K562 (cell line): ENCODE results near the gene TIMM23. TPM values are rescaled to one million over a fixed set of nuclear protein-coding genes. Genes with fewer than 3 reads are reported as not detected.
A peak's percentile ranks its signal among the peaks of the same experiment; 100 is the strongest.

Experiments used
- CEBPB ChIP-seq: fragments of 450-650 bp; IDR thresholded peaks from 2 replicates; pipeline ENCODE4 v1.6.1; 2016; ENCODE audit warnings: missing genetic modification characterization, missing compliant biosample characterization
- CREB1 ChIP-seq, 2 experiments: sonication (generic) in 1 of 2; formaldehyde crosslinking in 1 of 2; IDR thresholded peaks; 2 replicates each; pipeline versions ENCODE4 v1.6.1 to v1.8.0; 2012 to 2022; ENCODE audit warnings: inconsistent platforms in 1 of 2, mild to moderate bottlenecking in 1 of 2, missing genetic modification reagents in 1 of 2, moderate library complexity in 1 of 2
- ILK ChIP-seq: fragments of 450-650 bp; IDR thresholded peaks from 2 replicates; pipeline ENCODE4 v1.6.1; 2016; ENCODE audit warnings: missing genetic modification characterization, low read depth, mild to moderate bottlenecking, missing compliant biosample characterization, moderate library complexity, borderline replicate concordance
- NONO ChIP-seq, 2 experiments: fragments of 200-400 bp in 1 of 2; fragments of 450-650 bp in 1 of 2; formaldehyde crosslinking in 1 of 2; IDR thresholded peaks; 2 replicates each; pipeline ENCODE4 v1.6.1; 2017; ENCODE audit warnings: low read depth in 2 of 2, mild to moderate bottlenecking in 2 of 2, moderate library complexity in 2 of 2, low read length in 1 of 2
- PHB2 ChIP-seq: fragments of 450-650 bp; IDR thresholded peaks from 2 replicates; pipeline ENCODE4 v1.6.1; 2017; ENCODE audit warnings: low read depth
- PTBP1 ChIP-seq: fragments of 200-400 bp; formaldehyde crosslinking; IDR thresholded peaks from 2 replicates; pipeline ENCODE4 v1.6.1; 2017; ENCODE audit warnings: low read depth, low read length
- SMARCC2 ChIP-seq: fragments of 450-650 bp; IDR thresholded peaks from 2 replicates; pipeline ENCODE4 v1.6.1; 2017; ENCODE audit warnings: antibody characterized with exemption, moderate library complexity, mild to moderate bottlenecking, low read depth
- SMC3 ChIP-seq: conservative IDR thresholded peaks from 2 replicates; pipeline ENCODE4 v1.6.1; 2011; ENCODE audit warnings: low read depth, low read length, improper control_type of control experiment; ENCODE audit not compliant: insufficient read depth
- TAF1 ChIP-seq: IDR thresholded peaks from 2 replicates; pipeline ENCODE4 v1.6.1; 2011; ENCODE audit warnings: mild to moderate bottlenecking, low read length, moderate library complexity; ENCODE audit not compliant: insufficient read depth, control insufficient read depth, severe bottlenecking; ENCODE audit errors: extremely low read depth
- ZC3H4 ChIP-seq: sonication (generic); formaldehyde crosslinking; IDR thresholded peaks from 2 replicates; pipeline ENCODE4 v1.9.0; 2021; ENCODE audit warnings: missing genetic modification reagents, borderline replicate concordance
- ZNF23 ChIP-seq: fragments of 250-450 bp; sonication (Bioruptor Pico); IDR thresholded peaks from 2 replicates; pipeline ENCODE4 v1.4.0; 2020; ENCODE audit warnings: mild to moderate bottlenecking
- ZNF583 ChIP-seq: fragments of 250-450 bp; sonication (Bioruptor Pico); IDR thresholded peaks from 2 replicates; pipeline ENCODE4 v1.4.0; 2020
- polyA plus RNA-seq, 8 experiments: library from polyadenylated mRNA; depleted of rRNA in 4 of 8; stranded (reverse) in 5 of 8; unstranded in 3 of 8; fragments of >200 nt; fragmentation: Nextera tagmentation in 2 of 8; fragmentation: Illumina TruSeq in 1 of 8; extraction: Ambion mirVana in 2 of 8; extraction: Trizol in 1 of 8; gene quantifications; 2 replicates each; pipeline versions ENCODE4 v1.2.1 to v1.2.3, GENCODE V29; 2011 to 2014; ENCODE audit warnings: inconsistent platforms in 1 of 8, missing spikeins in 1 of 8
- total RNA-seq, 7 experiments: library from RNA; depleted of rRNA in 6 of 7; stranded (reverse); fragments of >200 nt in 6 of 7; fragmentation: Illumina TruSeq in 2 of 7; extraction: Trizol in 2 of 7; gene quantifications; 2 replicates each; pipeline versions ENCODE4 v1.2.1 to v1.2.3, GENCODE V29; 2011 to 2021; ENCODE audit warnings: low replicate concordance in 1 of 7
- TF ChIP-seq, protein P1 (sequence below): sonication (generic); formaldehyde crosslinking; IDR thresholded peaks from 2 replicates; pipeline ENCODE4 v1.8.1; 2023; ENCODE audit warnings: mild to moderate bottlenecking, missing genetic modification reagents
- TF ChIP-seq, protein P2 (sequence below): fragments of 250-450 bp; sonication (Bioruptor Pico); IDR thresholded peaks from 2 replicates; pipeline ENCODE4 v1.4.0; 2020
- TF ChIP-seq, protein P3 (sequence below), 2 experiments: IDR thresholded peaks in 1 of 2; conservative IDR thresholded peaks in 1 of 2; 2 replicates each; pipeline ENCODE4 v1.6.1; 2016; ENCODE audit warnings: low read depth in 2 of 2, mild to moderate bottlenecking in 1 of 2, missing compliant biosample characterization in 1 of 2, missing genetic modification characterization in 1 of 2, moderate library complexity in 1 of 2
- TF ChIP-seq, protein P4 (sequence below): fragments of 250-450 bp; sonication (Bioruptor Pico); IDR thresholded peaks from 2 replicates; pipeline ENCODE4 v1.4.0; 2020; ENCODE audit warnings: mild to moderate bottlenecking, moderate library complexity

TIMM23 gene
- total and polyA plus RNA-seq, 9 of the 15 experiments (the other 6 are each of a cell fraction or from before 2014, with no cell fraction given), result 148 to 280 (median 183) TPM

DNA sequence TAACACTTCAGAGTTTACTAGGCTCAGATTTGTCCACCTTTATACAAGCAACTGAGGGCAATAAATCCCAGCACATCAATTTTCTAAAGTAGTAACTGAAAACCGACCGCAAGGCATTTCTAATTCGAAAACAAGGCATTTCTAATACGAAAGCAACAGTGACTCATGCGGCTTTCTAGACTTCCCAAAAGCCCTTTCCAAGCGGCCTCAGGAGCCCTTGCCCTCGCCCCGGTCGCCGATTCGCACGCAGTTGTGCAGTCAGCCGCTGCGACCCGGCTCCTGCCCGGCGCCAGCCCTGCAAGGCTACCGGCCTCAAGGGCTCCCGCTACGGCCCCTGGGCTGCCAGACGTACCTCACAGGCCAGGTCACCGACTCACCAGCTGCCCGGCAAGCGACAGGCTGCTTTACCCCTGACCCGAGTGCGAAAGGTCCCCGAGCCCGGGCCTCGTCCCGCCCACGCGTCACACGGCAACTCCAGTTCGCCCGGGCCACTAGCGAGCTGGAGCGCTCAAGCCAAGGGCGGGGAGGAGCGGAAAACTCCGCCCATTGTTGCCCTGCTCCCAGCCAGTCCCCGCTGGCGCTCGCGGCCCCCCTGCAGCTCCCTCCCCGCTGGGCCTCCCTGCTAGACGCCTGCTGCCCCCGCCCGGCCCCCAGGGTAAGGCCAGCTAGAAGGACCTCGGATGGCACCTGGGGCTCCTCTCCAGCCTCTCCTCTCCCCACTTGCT, 50.9 kb downstream of the TIMM23 start (continued):
- TF ChIP-seq, protein P1, sequence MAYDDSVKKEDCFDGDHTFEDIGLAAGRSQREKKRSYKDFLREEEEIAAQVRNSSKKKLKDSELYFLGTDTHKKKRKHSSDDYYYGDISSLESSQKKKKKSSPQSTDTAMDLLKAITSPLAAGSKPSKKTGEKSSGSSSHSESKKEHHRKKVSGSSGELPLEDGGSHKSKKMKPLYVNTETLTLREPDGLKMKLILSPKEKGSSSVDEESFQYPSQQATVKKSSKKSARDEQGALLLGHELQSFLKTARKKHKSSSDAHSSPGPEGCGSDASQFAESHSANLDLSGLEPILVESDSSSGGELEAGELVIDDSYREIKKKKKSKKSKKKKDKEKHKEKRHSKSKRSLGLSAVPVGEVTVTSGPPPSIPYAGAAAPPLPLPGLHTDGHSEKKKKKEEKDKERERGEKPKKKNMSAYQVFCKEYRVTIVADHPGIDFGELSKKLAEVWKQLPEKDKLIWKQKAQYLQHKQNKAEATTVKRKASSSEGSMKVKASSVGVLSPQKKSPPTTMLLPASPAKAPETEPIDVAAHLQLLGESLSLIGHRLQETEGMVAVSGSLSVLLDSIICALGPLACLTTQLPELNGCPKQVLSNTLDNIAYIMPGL, result peak; percentile 70; the same call in 1 of the 2 replicates
- TF ChIP-seq ILK (tag) (no peak), SMC3 (0 out of 2 replicates have a peak, but pooled peaks have one; percentile 32), ZC3H4 (CRISPR knock-in tag) (no peak; the same call in 1 of the 2 replicates), PHB2 (no peak), NONO (IDR thresholded peaks at IDR 0.05; ENCODE audit: low read depth in 2 of 2, low read length in 1 of 2) (peak in 1 of 2 experiments; percentile 75; a peak in 1 of 4 replicates), SMARCC2 (no peak; the same call in 1 of the 2 replicates), ZNF23 (no peak; the same call in 1 of the 2 replicates), TAF1 (peak; percentile 50), CREB1 (IDR thresholded peaks at IDR 0.05) (peak; percentile 85; the same call in 1 of the 2 replicates), CREB1 (CRISPR knock-in tag; IDR thresholded peaks at IDR 0.05) (peak; percentile 81), ZNF583 (CRISPR knock-in tag) (no peak), CEBPB (tag) (no peak), PTBP1 (no peak)
- TF ChIP-seq, protein P2, sequence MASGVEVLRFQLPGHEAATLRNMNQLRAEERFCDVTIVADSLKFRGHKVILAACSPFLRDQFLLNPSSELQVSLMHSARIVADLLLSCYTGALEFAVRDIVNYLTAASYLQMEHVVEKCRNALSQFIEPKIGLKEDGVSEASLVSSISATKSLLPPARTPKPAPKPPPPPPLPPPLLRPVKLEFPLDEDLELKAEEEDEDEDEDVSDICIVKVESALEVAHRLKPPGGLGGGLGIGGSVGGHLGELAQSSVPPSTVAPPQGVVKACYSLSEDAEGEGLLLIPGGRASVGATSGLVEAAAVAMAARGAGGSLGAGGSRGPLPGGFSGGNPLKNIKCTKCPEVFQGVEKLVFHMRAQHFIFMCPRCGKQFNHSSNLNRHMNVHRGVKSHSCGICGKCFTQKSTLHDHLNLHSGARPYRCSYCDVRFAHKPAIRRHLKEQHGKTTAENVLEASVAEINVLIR (CRISPR knock-in tag), result no peak
- TF ChIP-seq, protein P3, sequence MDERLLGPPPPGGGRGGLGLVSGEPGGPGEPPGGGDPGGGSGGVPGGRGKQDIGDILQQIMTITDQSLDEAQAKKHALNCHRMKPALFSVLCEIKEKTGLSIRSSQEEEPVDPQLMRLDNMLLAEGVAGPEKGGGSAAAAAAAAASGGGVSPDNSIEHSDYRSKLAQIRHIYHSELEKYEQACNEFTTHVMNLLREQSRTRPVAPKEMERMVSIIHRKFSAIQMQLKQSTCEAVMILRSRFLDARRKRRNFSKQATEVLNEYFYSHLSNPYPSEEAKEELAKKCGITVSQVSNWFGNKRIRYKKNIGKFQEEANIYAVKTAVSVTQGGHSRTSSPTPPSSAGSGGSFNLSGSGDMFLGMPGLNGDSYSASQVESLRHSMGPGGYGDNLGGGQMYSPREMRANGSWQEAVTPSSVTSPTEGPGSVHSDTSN (CRISPR knock-in tag; IDR thresholded peaks at IDR 0.05; ENCODE audit: low read depth), result no peak
- TF ChIP-seq, protein P3 (tag; conservative IDR thresholded peaks at IDR 0.05; ENCODE audit: low read depth), result no peak
- TF ChIP-seq, protein P4, sequence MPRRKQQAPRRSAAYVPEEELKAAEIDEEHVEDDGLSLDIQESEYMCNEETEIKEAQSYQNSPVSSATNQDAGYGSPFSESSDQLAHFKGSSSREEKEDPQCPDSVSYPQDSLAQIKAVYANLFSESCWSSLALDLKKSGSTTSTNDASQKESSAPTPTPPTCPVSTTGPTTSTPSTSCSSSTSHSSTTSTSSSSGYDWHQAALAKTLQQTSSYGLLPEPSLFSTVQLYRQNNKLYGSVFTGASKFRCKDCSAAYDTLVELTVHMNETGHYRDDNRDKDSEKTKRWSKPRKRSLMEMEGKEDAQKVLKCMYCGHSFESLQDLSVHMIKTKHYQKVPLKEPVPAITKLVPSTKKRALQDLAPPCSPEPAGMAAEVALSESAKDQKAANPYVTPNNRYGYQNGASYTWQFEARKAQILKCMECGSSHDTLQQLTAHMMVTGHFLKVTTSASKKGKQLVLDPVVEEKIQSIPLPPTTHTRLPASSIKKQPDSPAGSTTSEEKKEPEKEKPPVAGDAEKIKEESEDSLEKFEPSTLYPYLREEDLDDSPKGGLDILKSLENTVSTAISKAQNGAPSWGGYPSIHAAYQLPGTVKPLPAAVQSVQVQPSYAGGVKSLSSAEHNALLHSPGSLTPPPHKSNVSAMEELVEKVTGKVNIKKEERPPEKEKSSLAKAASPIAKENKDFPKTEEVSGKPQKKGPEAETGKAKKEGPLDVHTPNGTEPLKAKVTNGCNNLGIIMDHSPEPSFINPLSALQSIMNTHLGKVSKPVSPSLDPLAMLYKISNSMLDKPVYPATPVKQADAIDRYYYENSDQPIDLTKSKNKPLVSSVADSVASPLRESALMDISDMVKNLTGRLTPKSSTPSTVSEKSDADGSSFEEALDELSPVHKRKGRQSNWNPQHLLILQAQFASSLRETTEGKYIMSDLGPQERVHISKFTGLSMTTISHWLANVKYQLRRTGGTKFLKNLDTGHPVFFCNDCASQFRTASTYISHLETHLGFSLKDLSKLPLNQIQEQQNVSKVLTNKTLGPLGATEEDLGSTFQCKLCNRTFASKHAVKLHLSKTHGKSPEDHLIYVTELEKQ, result no peak
